Measurements from ENCODE around the gene DNAH2. TPM values are rescaled to one million over a fixed set of nuclear protein-coding genes. Genes with fewer than 3 reads are reported as not detected.
A peak's percentile ranks its signal among the peaks of the same experiment; 100 is the strongest.

DNAH2 gene
- total RNA-seq, 1 donor from 2014 or later = 0.09 TPM

GRCh38 chr17:7836596-7837407 is 119.3 kb downstream of the DNAH2 start:
- Mint-ChIP-seq H3K4me3 (peak overlapping the region; percentile 94), H3K27ac (peak overlapping the region; percentile 98), H3K9me3 (no peaks in the 10 kb centered on the region), H3K4me1 (peaks cover 55% of the 10 kb centered on the region), H3K36me3 (peaks cover 3% of the 10 kb centered on the region), H3K27me3 (ENCODE audit: insufficient read depth, low read depth) (peaks cover 6% of the 10 kb centered on the region)
- Histone ChIP-seq H4K20me1 (ENCODE audit: low read depth) (peaks cover 40% of the 10 kb centered on the region), H3K9ac (peak overlapping the region; percentile 29), H3K27ac (peak overlapping the region; percentile 80), H3K4me2 (peak overlapping the region; percentile 99), H3K4me1 (peaks cover 40% of the 10 kb centered on the region), H3F3A (ENCODE audit: low read depth) (peaks cover 65% of the 10 kb centered on the region), H3K27me3 (peaks cover 18% of the 10 kb centered on the region), H3K79me2 (ENCODE audit: low read depth) (peaks cover 38% of the 10 kb centered on the region), H3K4me3 (peak overlapping the region; percentile 71), H3K9me3 (ENCODE audit: low read depth) (no peaks in the 10 kb centered on the region), H2AFZ (replicated peaks) (no peak overlapping the region), H3K36me3 (no peaks in the 10 kb centered on the region)
- TF ChIP-seq EZH2phosphoT487 (IDR thresholded peaks at IDR 0.05) (no peak), CTCF (IDR thresholded peaks at IDR 0.05) (no peak), EZH2 (IDR thresholded peaks at IDR 0.05) (no peak)
- DNase-seq (ENCODE audit: low spot score) = peak; percentile 98

- peak; percentile 53 for DNase-seq (ENCODE audit: low spot score)
- peak overlapping the region; percentile 99 for H3K4me2 ChIP-seq
- no peak overlapping the region for H2AFZ ChIP-seq (replicated peaks)
- no peak overlapping the region for H3K9ac ChIP-seq
- H3K27me3 ChIP-seq = peaks cover 11% of the 10 kb centered on the region
- Mint-ChIP-seq H3K4me3 (peak overlapping the region; percentile 94), H3K27me3 (ENCODE audit: insufficient read depth, low read depth) (peaks cover 7% of the 10 kb centered on the region), H3K4me1 (peaks cover 57% of the 10 kb centered on the region), H3K9me3 (no peaks in the 10 kb centered on the region), H3K27ac (peak overlapping the region; percentile 98), H3K36me3 (peaks cover 3% of the 10 kb centered on the region)
- peaks cover 71% of the 10 kb centered on the region for H3F3A ChIP-seq (ENCODE audit: low read depth)
- H3K4me1 ChIP-seq = peaks cover 40% of the 10 kb centered on the region
- H3K27ac ChIP-seq = peak overlapping the region; percentile 63
- TF ChIP-seq EZH2 (IDR thresholded peaks at IDR 0.05) (no peak), CTCF (IDR thresholded peaks at IDR 0.05) (no peak), EZH2phosphoT487 (IDR thresholded peaks at IDR 0.05) (no peak)
- H3K4me3 ChIP-seq = peak overlapping the region; percentile 71
- H4K20me1 ChIP-seq (ENCODE audit: low read depth) = peaks cover 45% of the 10 kb centered on the region
- H3K9me3 ChIP-seq (ENCODE audit: low read depth) = no peaks in the 10 kb centered on the region
- peaks cover 42% of the 10 kb centered on the region for H3K79me2 ChIP-seq (ENCODE audit: low read depth)
- H3K36me3 ChIP-seq = no peaks in the 10 kb centered on the region
Measured at GRCh38 chr17:7837408-7838088, 120.0 kb downstream of the DNAH2 start.

GRCh38 chr17:7838090-7839075 is 120.8 kb downstream of the DNAH2 start:
- Mint-ChIP-seq H3K36me3 (peaks cover 3% of the 10 kb centered on the region), H3K27me3 (ENCODE audit: insufficient read depth, low read depth) (peaks cover 10% of the 10 kb centered on the region), H3K4me1 (peaks cover 52% of the 10 kb centered on the region), H3K27ac (peak overlapping the region; percentile 98), H3K4me3 (peak overlapping the region; percentile 94), H3K9me3 (no peaks in the 10 kb centered on the region)
- H3K36me3 ChIP-seq = no peaks in the 10 kb centered on the region
- peaks cover 49% of the 10 kb centered on the region for H4K20me1 ChIP-seq (ENCODE audit: low read depth)
- peak overlapping the region; percentile 99 for H3K4me2 ChIP-seq
- H3K27me3 ChIP-seq = peaks cover 2% of the 10 kb centered on the region
- H2AFZ ChIP-seq (replicated peaks) = no peak overlapping the region
- peaks cover 37% of the 10 kb centered on the region for H3K4me1 ChIP-seq
- H3K9ac ChIP-seq = no peak overlapping the region
- peak overlapping the region; percentile 71 for H3K4me3 ChIP-seq
- H3K79me2 ChIP-seq (ENCODE audit: low read depth) = peaks cover 50% of the 10 kb centered on the region
- H3F3A ChIP-seq (ENCODE audit: low read depth) = peaks cover 78% of the 10 kb centered on the region
- H3K27ac ChIP-seq = peak overlapping the region; percentile 63
- no peaks in the 10 kb centered on the region for H3K9me3 ChIP-seq (ENCODE audit: low read depth)
- no peak for TF ChIP-seq CTCF (IDR thresholded peaks at IDR 0.05)
- TF ChIP-seq EZH2 (IDR thresholded peaks at IDR 0.05) = no peak
- TF ChIP-seq EZH2phosphoT487 (IDR thresholded peaks at IDR 0.05) = no peak
- DNase-seq (ENCODE audit: low spot score) = peak; percentile 92

Measured in neural progenitor cell (in vitro differentiated cells).